MCF 10A (cell line): Measurements from ENCODE around the gene AMN1. TPM values are rescaled to one million over a fixed set of nuclear protein-coding genes. Genes with fewer than 3 reads are reported as not detected.

Experiments
- BruUV-seq: library from RNA; stranded (reverse); fragments of 400-500 nt; replicated peaks from 2 replicates; lab custom pipeline; 2021; lab: Mats Ljungman, UMichigan
- CTCF ChIA-PET: fragments of 300-600 bp; sonication (Branson Sonifier 250); formaldehyde crosslinking; extraction: SDS; loops from one replicate; lab custom pipeline; 2021; ENCODE audit warnings: antibody characterized with exemption, inconsistent platforms; lab: Yijun Ruan, JAX
- POLR2A ChIA-PET: fragments of 300-600, 350-650 bp; sonication (Branson Sonifier 250); formaldehyde crosslinking; extraction: SDS; loops from one replicate; lab custom pipeline; 2020; ENCODE audit warnings: antibody characterized with exemption, inconsistent platforms; lab: Yijun Ruan, JAX
- DNase-seq: peaks from one replicate; pipeline ENCODE4 v3.0.0-alpha.2; 2018; ENCODE audit not compliant: unreplicated experiment
- H3K27ac Mint-ChIP-seq: one replicate; pipeline ENCODE4 v1.8.0; 2022; ENCODE audit warnings: mild to moderate bottlenecking, low read depth, mixed read lengths; ENCODE audit not compliant: unreplicated experiment
- H3K27me3 Mint-ChIP-seq: one replicate; pipeline ENCODE4 v1.8.0; 2022; ENCODE audit warnings: mixed read lengths; ENCODE audit not compliant: insufficient read depth, unreplicated experiment
- H3K36me3 Mint-ChIP-seq: one replicate; pipeline ENCODE4 v1.8.0; 2022; ENCODE audit warnings: mild to moderate bottlenecking, moderate library complexity, mixed read lengths; ENCODE audit not compliant: insufficient read depth, unreplicated experiment
- H3K4me1 Mint-ChIP-seq: one replicate; pipeline ENCODE4 v1.8.0; 2022; ENCODE audit warnings: mixed read lengths; ENCODE audit not compliant: insufficient read depth, unreplicated experiment
- H3K4me3 Mint-ChIP-seq: one replicate; pipeline ENCODE4 v1.8.0; 2022; ENCODE audit warnings: mild to moderate bottlenecking, moderate library complexity, mixed read lengths; ENCODE audit not compliant: unreplicated experiment
- H3K9me3 Mint-ChIP-seq: one replicate; pipeline ENCODE4 v1.8.0; 2022; ENCODE audit warnings: mixed read lengths; ENCODE audit not compliant: unreplicated experiment
- CTCF ChIP-seq: fragments of 200-600 bp; IDR thresholded peaks from one replicate; pipeline ENCODE4 v1.8.0; 2022; ENCODE audit warnings: antibody characterized with exemption, mild to moderate bottlenecking; ENCODE audit not compliant: unreplicated experiment
- intact Hi-C: fragments of 100-400 bp; cut with micrococcal nuclease; formaldehyde crosslinking; loops from 2 replicates; pipeline ENCODE4 v1.14.1; 2022
- total RNA-seq: library from RNA; stranded (reverse); gene quantifications from 2 replicates; pipeline ENCODE4 v1.2.3, GENCODE V29; 2022

AMN1 gene
- total RNA-seq, 1 experiment from 2014 or later, result 3.0 TPM

DNA sequence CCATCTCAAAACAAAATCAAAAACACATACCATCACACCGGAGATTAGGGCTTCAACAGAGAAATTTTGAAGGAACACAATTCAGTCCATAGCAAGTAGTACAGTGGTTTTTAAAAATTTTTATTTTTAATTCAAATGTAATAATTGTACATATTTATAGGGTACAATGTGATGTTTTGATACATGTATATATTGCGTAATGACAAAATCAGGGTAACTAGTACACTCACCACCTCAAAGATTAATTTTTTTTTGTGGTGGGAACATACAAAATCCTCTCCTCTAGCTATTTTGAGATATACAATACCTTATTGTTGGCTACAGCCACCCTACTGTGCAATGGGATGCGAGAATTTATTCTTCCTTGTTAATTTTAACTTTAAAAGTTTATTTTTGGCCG is 95.4 kb downstream of the AMN1 start:
- ChIA-PET CTCF (interaction anchor here (0.5 to 3.0 kb wide), 6 partner anchors 8 to 679 kb away, joined by 3 to 15 read pairs (median 4); no protein-coding TSS in a partner anchor), POLR2A (no interaction called here)
- no peak for DNase-seq
- Mint-ChIP-seq H3K27me3 (no peaks in the 10 kb centered on the region), H3K4me1 (peaks cover 7% of the 10 kb centered on the region), H3K4me3 (no peak overlapping the region), H3K9me3 (no peaks in the 10 kb centered on the region), H3K36me3 (peaks cover 5% of the 10 kb centered on the region), H3K27ac (no peak overlapping the region)
- BruUV-seq, result no TSS peak
- no peak for TF ChIP-seq CTCF
- intact Hi-C loops, result no loop called here

GRCh38 chr12:31631809-31632208 is 97.0 kb downstream of the AMN1 start:
- ChIA-PET CTCF (interaction anchor here (0.6 to 3.0 kb wide), 5 partner anchors 9 to 369 kb away, joined by 3 to 15 read pairs (median 3); no protein-coding TSS in a partner anchor), POLR2A (no interaction called here)
- H3K4me3 Mint-ChIP-seq, result no peak overlapping the region
- BruUV-seq, result no TSS peak
- no peak overlapping the region for H3K27ac Mint-ChIP-seq
- no peaks in the 10 kb centered on the region for H3K27me3 Mint-ChIP-seq
- intact Hi-C loops, result no loop called here
- H3K36me3 Mint-ChIP-seq, result peaks cover 5% of the 10 kb centered on the region
- no peaks in the 10 kb centered on the region for H3K9me3 Mint-ChIP-seq
- TF ChIP-seq CTCF, result no peak
- peaks cover 6% of the 10 kb centered on the region for H3K4me1 Mint-ChIP-seq
- DNase-seq, result no peak

GRCh38 chr12:31631023-31631724 is 97.6 kb downstream of the AMN1 start:
- DNase-seq, result no peak
- Mint-ChIP-seq H3K9me3 (no peaks in the 10 kb centered on the region), H3K27ac (no peak overlapping the region), H3K4me1 (no peaks in the 10 kb centered on the region), H3K36me3 (peaks cover 5% of the 10 kb centered on the region), H3K4me3 (no peak overlapping the region), H3K27me3 (no peaks in the 10 kb centered on the region)
- POLR2A ChIA-PET, result no interaction called here
- BruUV-seq, result no TSS peak
- TF ChIP-seq CTCF, result no peak
- intact Hi-C loops, result no loop called here
- CTCF ChIA-PET, result interaction anchor here (0.8 to 3.0 kb wide), 2 partner anchors 228 to 359 kb away, joined by 3 to 15 read pairs; no protein-coding TSS in a partner anchor

- ChIA-PET POLR2A (interaction anchor here (0.6 kb wide), 1 partner anchor 138 kb away, joined by 3 read pairs; no protein-coding TSS in a partner anchor), CTCF (interaction anchor here (1.6 to 3.0 kb wide), 2 partner anchors 226 to 227 kb away, joined by 3 to 15 read pairs; no protein-coding TSS in a partner anchor)
- no peaks in the 10 kb centered on the region for H3K27me3 Mint-ChIP-seq
- H3K36me3 Mint-ChIP-seq, result peaks cover 5% of the 10 kb centered on the region
- no peak overlapping the region for H3K27ac Mint-ChIP-seq
- H3K4me1 Mint-ChIP-seq, result no peaks in the 10 kb centered on the region
- no peak for TF ChIP-seq CTCF
- BruUV-seq, result no TSS peak
- intact Hi-C loops, result no loop called here
- no peaks in the 10 kb centered on the region for H3K9me3 Mint-ChIP-seq
- no peak for DNase-seq
- no peak overlapping the region for H3K4me3 Mint-ChIP-seq
These were observed 98.8 kb downstream of the AMN1 start for GRCh38 chr12:31629756-31630732.
